COLO668 (cell line): ENCODE measurements around the gene TXK.
A peak's percentile ranks its signal among the peaks of the same experiment; 100 is the strongest.

Experiments
- DNase-seq: peaks from one replicate; lab custom pipeline; 2025; ENCODE audit not compliant: unreplicated experiment; lab: John Stamatoyannopoulos, UW

Gene TXK

GRCh38 chr4:48138511-48138910 lies 4.5 kb upstream of the TXK start:
- no peak for DNase-seq

- no peak for DNase-seq
These were observed 3.8 kb upstream of the TXK start for GRCh38 chr4:48137846-48138245.

GRCh38 chr4:48133669-48134068 lies 381 bp downstream of the TXK start:
- DNase-seq, result no peak

- no peak for DNase-seq
These were observed 2.3 kb downstream of the TXK start for GRCh38 chr4:48131736-48132135.

- DNase-seq, result no peak
These were observed 4.0 kb downstream of the TXK start for GRCh38 chr4:48130100-48130499.

- DNase-seq, result no peak
These were observed 4.6 kb downstream of the TXK start for GRCh38 chr4:48129307-48130014.

GRCh38 chr4:48127682-48128404 lies 6.2 kb downstream of the TXK start:
- peak; percentile 60 for DNase-seq

- DNase-seq, result no peak
These were observed 6.8 kb downstream of the TXK start for GRCh38 chr4:48127231-48127630.

- no peak for DNase-seq
These were observed 7.4 kb downstream of the TXK start for GRCh38 chr4:48126621-48127020.

- no peak for DNase-seq
These were observed 9.2 kb downstream of the TXK start for GRCh38 chr4:48124870-48125269.

GRCh38 chr4:48122756-48123155 lies 11.3 kb downstream of the TXK start:
- DNase-seq, result no peak

- no peak for DNase-seq
These were observed 12.9 kb downstream of the TXK start for GRCh38 chr4:48121180-48121579.

GRCh38 chr4:48120132-48120531 lies 13.9 kb downstream of the TXK start:
- DNase-seq, result no peak

GRCh38 chr4:48119646-48120045 lies 14.4 kb downstream of the TXK start:
- DNase-seq, result no peak

- no peak for DNase-seq
These were observed 16.0 kb downstream of the TXK start for GRCh38 chr4:48118081-48118480.

GRCh38 chr4:48116582-48116981 lies 17.5 kb downstream of the TXK start:
- no peak for DNase-seq

- no peak for DNase-seq
These were observed 19.6 kb downstream of the TXK start for GRCh38 chr4:48114412-48114811.

GRCh38 chr4:48112017-48112667 lies 21.9 kb downstream of the TXK start:
- no peak for DNase-seq

- DNase-seq, result no peak
These were observed 23.5 kb downstream of the TXK start for GRCh38 chr4:48110452-48110978.

- no peak for DNase-seq
These were observed 24.4 kb downstream of the TXK start for GRCh38 chr4:48109413-48110263.
